Lower leg skin (tissue), 4 donors: Measurements from ENCODE around the gene BAIAP2. TPM values are rescaled to one million over a fixed set of nuclear protein-coding genes. Genes with fewer than 3 reads are reported as not detected.
"Not testable (repeated sequence)": the region's sequence is repeated elsewhere in the genome, so short reads cannot be mapped to it uniquely, and the experiment has no call there.

Source experiments
- DNase-seq, 2 donors: peaks; one replicate each; pipeline ENCODE4 v3.0.0-alpha.2; 2019; ENCODE audit warnings: low spot score in 2 of 2
- H3K4me3 ChIP-seq: fragments of 200-600 bp; sonication (generic); 2 replicates; pipeline ENCODE4 v1.5.1; 2017; ENCODE audit warnings: mild to moderate bottlenecking, low read depth; ENCODE audit not compliant: poor library complexity, severe bottlenecking
- CTCF ChIP-seq, 3 donors: fragments of 450-650 bp; IDR thresholded peaks; one replicate each; pipeline ENCODE4 v1.5.1; 2016; ENCODE audit warnings: antibody characterized with exemption in 3 of 3, mild to moderate bottlenecking in 3 of 3, moderate library complexity in 2 of 3
- POLR2A ChIP-seq, 2 donors: fragments of 450-650 bp; IDR thresholded peaks; one replicate each; pipeline ENCODE4 v1.6.1; 2016 to 2017; ENCODE audit warnings: antibody characterized with exemption in 2 of 2, mild to moderate bottlenecking in 1 of 2, moderate library complexity in 1 of 2
- WGBS, 2 donors: methylation state at CpG; one replicate each; pipeline ENCODE4 v1.1.5; 2018; 5-methylcytosine and 5-hydroxymethylcytosine counted together
- intact Hi-C: fragments of 100-400 bp; cut with DNase I; formaldehyde crosslinking; loops from one replicate; pipeline ENCODE4 v1.15.0; 2023; ENCODE audit warnings: low total_unique reads
- total RNA-seq, 4 donors: library from RNA; depleted of rRNA; stranded (reverse); fragments of >200 nt; gene quantifications; one replicate each; pipeline ENCODE4 v1.1.0, GENCODE V29; 2016

Gene BAIAP2
- total RNA-seq, 4 donors from 2014 or later: 190 to 308 (median 224) TPM

GRCh38 chr17:81073967-81074839, 39.3 kb downstream of the BAIAP2 start:
- DNase-seq: no peak
- TF ChIP-seq CTCF (IDR thresholded peaks at IDR 0.05) (no peak), POLR2A (IDR thresholded peaks at IDR 0.05) (no peak)
- intact Hi-C loops: no loop called here
- 87 to 89% methylated on average over 42 of the region's 42 CpGs for WGBS, 2 donors
- H3K4me3 ChIP-seq: no peak overlapping the region

GRCh38 chr17:81074875-81075274, 39.9 kb downstream of the BAIAP2 start:
- H3K4me3 ChIP-seq: no peak overlapping the region
- peak in 1 of 2 donors; percentile 34 for DNase-seq
- WGBS, 2 donors: 37 to 57% methylated on average over 8 of the region's 8 CpGs
- intact Hi-C loops: no loop called here
- TF ChIP-seq POLR2A (IDR thresholded peaks at IDR 0.05): no peak

GRCh38 chr17:81075307-81075706, 40.4 kb downstream of the BAIAP2 start:
- DNase-seq: no peak
- WGBS, 2 donors: 85 to 88% methylated on average over 17 of the region's 17 CpGs
- TF ChIP-seq CTCF (IDR thresholded peaks at IDR 0.05) (no peak), POLR2A (IDR thresholded peaks at IDR 0.05) (no peak)
- intact Hi-C loops: no loop called here
- no peak overlapping the region for H3K4me3 ChIP-seq

- TF ChIP-seq POLR2A (IDR thresholded peaks at IDR 0.05): no peak
- TF ChIP-seq CTCF (IDR thresholded peaks at IDR 0.05): no peak
- DNase-seq: no peak
- intact Hi-C loops: no loop called here
- no peak overlapping the region for H3K4me3 ChIP-seq
- 69 to 77% methylated on average over 14 of the region's 14 CpGs for WGBS, 2 donors
Observed at GRCh38 chr17:81076141-81076679, 41.3 kb downstream of the BAIAP2 start.

GRCh38 chr17:81078026-81078913, 43.3 kb downstream of the BAIAP2 start:
- H3K4me3 ChIP-seq, intact Hi-C loops, DNase-seq: not testable (repeated sequence)
- WGBS, 2 donors: 90 to 92% methylated on average over 39 to 45 of the region's 45 CpGs

GRCh38 chr17:81080019-81080418, 45.1 kb downstream of the BAIAP2 start:
- DNase-seq: no peak
- no peak overlapping the region for H3K4me3 ChIP-seq
- TF ChIP-seq CTCF (IDR thresholded peaks at IDR 0.05) (no peak), POLR2A (IDR thresholded peaks at IDR 0.05) (no peak)
- WGBS, 2 donors: 64 to 67% methylated on average over 14 to 17 of the region's 19 CpGs
- intact Hi-C loops: no loop called here
